Ammon's horn (tissue), 1 donor: ENCODE measurements around the gene UAP1.

Experiments used
- DNase-seq: peaks from one replicate; pipeline ENCODE4 v3.0.0-alpha.2; 2016; ENCODE audit warnings: low spot score

Gene UAP1

GRCh38 chr1:162561616-162562469, at the start of gene UAP1:
Gene UAP1, plus strand, starts transcription at chr1:162561722. Its CDS starts 4,347 bp downstream, at chr1:162566069.
- DNase-seq = no peak

- DNase-seq = no peak
These were observed 34.2 kb upstream of the UAP1 start for GRCh38 chr1:162527314-162527713.

GRCh38 chr1:162530307-162530987, 31.1 kb upstream of the UAP1 start:
- DNase-seq = peak; percentile 5

- no peak for DNase-seq
These were observed 30.6 kb upstream of the UAP1 start for GRCh38 chr1:162530988-162531319.

GRCh38 chr1:162535501-162535900, 26.0 kb upstream of the UAP1 start:
- DNase-seq = peak; percentile 9

GRCh38 chr1:162536511-162536910, 25.0 kb upstream of the UAP1 start:
- DNase-seq = no peak

- DNase-seq = no peak
These were observed 24.3 kb upstream of the UAP1 start for GRCh38 chr1:162537216-162537615.

GRCh38 chr1:162538815-162539431, 22.6 kb upstream of the UAP1 start:
- no peak for DNase-seq

GRCh38 chr1:162541619-162542141, 19.8 kb upstream of the UAP1 start:
- DNase-seq = no peak

- DNase-seq = no peak
These were observed 18.3 kb upstream of the UAP1 start for GRCh38 chr1:162543228-162543627.

- no peak for DNase-seq
These were observed 13.4 kb upstream of the UAP1 start for GRCh38 chr1:162548170-162548569.

- no peak for DNase-seq
These were observed 12.5 kb upstream of the UAP1 start for GRCh38 chr1:162549001-162549400.

GRCh38 chr1:162550925-162551324, 10.6 kb upstream of the UAP1 start:
- no peak for DNase-seq

- DNase-seq = no peak
These were observed 9.4 kb upstream of the UAP1 start for GRCh38 chr1:162551969-162552683.

GRCh38 chr1:162552684-162553252, 8.8 kb upstream of the UAP1 start:
- no peak for DNase-seq

- no peak for DNase-seq
These were observed 7.3 kb upstream of the UAP1 start for GRCh38 chr1:162554258-162554657.

- DNase-seq = no peak
These were observed 4.0 kb upstream of the UAP1 start for GRCh38 chr1:162557536-162557935.

GRCh38 chr1:162560303-162561036, 1.1 kb upstream of the UAP1 start:
- DNase-seq = no peak

GRCh38 chr1:162561037-162561615, 396 bp upstream of the UAP1 start:
- peak; percentile 98 for DNase-seq

GRCh38 chr1:162562470-162562828, 927 bp downstream of the UAP1 start:
- DNase-seq = peak; percentile 7

- DNase-seq = no peak
These were observed 3.3 kb downstream of the UAP1 start for GRCh38 chr1:162564762-162565218.
